ENCODE data around the gene TRANK1.

GRCh38 chr3:36923981-36924743 is 20.7 kb downstream of the TRANK1 start:
- TF ChIP-seq POLR2AphosphoS5 (IDR thresholded peaks at IDR 0.05; ENCODE audit: low read depth) (no peak), CTCF (IDR thresholded peaks at IDR 0.05; ENCODE audit: insufficient read depth, low read length) (no peak), REST (IDR thresholded peaks at IDR 0.05; ENCODE audit: insufficient replicate concordance, low read depth) (no peak), GABPA (IDR thresholded peaks at IDR 0.05; ENCODE audit: low read depth) (no peak), SPI1 (IDR thresholded peaks at IDR 0.05; ENCODE audit: borderline replicate concordance, low read depth) (no peak)
